ENCODE data around the gene DNAH2. TPM values are rescaled to one million over a fixed set of nuclear protein-coding genes. Genes with fewer than 3 reads are reported as not detected.

DNAH2 gene
- total RNA-seq, 1 experiment from 2014 or later, result 2.0 TPM

- TF ChIP-seq REST (IDR thresholded peaks at IDR 0.05; ENCODE audit: low read depth) (no peak), CTCF (IDR thresholded peaks at IDR 0.05 in 2 of 3, conservative IDR thresholded peaks at IDR 0.05 in 1 of 3; ENCODE audit: borderline replicate concordance in 1 of 3, insufficient read depth in 1 of 3, low read depth in 2 of 3, low read length in 2 of 3) (peak; percentile 32 to 48 (median 40); a peak in 5 of 6 replicates), SRF (IDR thresholded peaks at IDR 0.05; ENCODE audit: low read depth) (no peak), MAX (IDR thresholded peaks at IDR 0.05) (peak; percentile 72; the same call in 1 of the 2 replicates), ZFX (IDR thresholded peaks at IDR 0.05) (peak; percentile 60; the same call in 1 of the 2 replicates), EZH2phosphoT487 (IDR thresholded peaks at IDR 0.05; ENCODE audit: borderline replicate concordance) (no peak), SP1 (IDR thresholded peaks at IDR 0.05; ENCODE audit: low read depth) (no peak), FOSL1 (IDR thresholded peaks at IDR 0.05; ENCODE audit: low read depth) (no peak)
Measured at GRCh38 chr17:7856811-7857712, 139.5 kb downstream of the DNAH2 start, which contains the start of gene NAA38 (continued).
